Erythroblast (primary cell): ENCODE results near the gene FADS6.

Source experiments
- GATA1 ChIP-seq: IDR thresholded peaks from 2 replicates; pipeline ENCODE4 v1.6.1; 2011; ENCODE audit warnings: low read depth, mild to moderate bottlenecking, control low read depth, low read length, moderate library complexity
- POLR2A ChIP-seq: IDR thresholded peaks from 2 replicates; pipeline ENCODE4 v1.6.1; 2011; ENCODE audit warnings: mild to moderate bottlenecking, low read length

- TF ChIP-seq POLR2A (no peak), GATA1 (no peak)
Measured at GRCh38 chr17:74916136-74916850, 22.9 kb upstream of the FADS6 start.
